HG03159 (cell line): ENCODE measurements around the gene VWCE.

Source experiments
- ATAC-seq: cut with Tn5 transposase; IDR thresholded peaks from one replicate; pipeline ENCODE4 v1.9.1; 2021; ENCODE audit warnings: mild to moderate bottlenecking, moderate library complexity; ENCODE audit not compliant: unreplicated experiment

The VWCE gene

GRCh38 chr11:61281581-61282250, 13.4 kb downstream of the VWCE start:
- ATAC-seq = no peak

- ATAC-seq = no peak
Measured at GRCh38 chr11:61280883-61281580, 14.1 kb downstream of the VWCE start.

GRCh38 chr11:61279934-61280659, 15.0 kb downstream of the VWCE start:
- ATAC-seq = no peak

GRCh38 chr11:61278001-61278470, 17.1 kb downstream of the VWCE start:
- ATAC-seq = no peak

- ATAC-seq = no peak
Measured at GRCh38 chr11:61277186-61278000, 17.7 kb downstream of the VWCE start.

GRCh38 chr11:61275191-61275590, 19.9 kb downstream of the VWCE start:
- no peak for ATAC-seq

- ATAC-seq = no peak
Measured at GRCh38 chr11:61274084-61274483, 21.0 kb downstream of the VWCE start.

GRCh38 chr11:61273178-61274078, 21.7 kb downstream of the VWCE start:
- ATAC-seq = no peak

- no peak for ATAC-seq
Measured at GRCh38 chr11:61272731-61273130, 22.4 kb downstream of the VWCE start.

- ATAC-seq = no peak
Measured at GRCh38 chr11:61270354-61271076, 24.6 kb downstream of the VWCE start.

- ATAC-seq = no peak
Measured at GRCh38 chr11:61268588-61269250, 26.4 kb downstream of the VWCE start.

- ATAC-seq = no peak
Measured at GRCh38 chr11:61267437-61267841, 27.7 kb downstream of the VWCE start.

GRCh38 chr11:61266602-61267001, 28.5 kb downstream of the VWCE start:
- no peak for ATAC-seq

- ATAC-seq = no peak
Measured at GRCh38 chr11:61265357-61265756, 29.8 kb downstream of the VWCE start.

- ATAC-seq = no peak
Measured at GRCh38 chr11:61264795-61265194, 30.3 kb downstream of the VWCE start.

GRCh38 chr11:61264371-61264770, 30.7 kb downstream of the VWCE start:
- no peak for ATAC-seq

- no peak for ATAC-seq
Measured at GRCh38 chr11:61259363-61259762, 35.8 kb downstream of the VWCE start.

GRCh38 chr11:61258546-61258945, 36.6 kb downstream of the VWCE start:
- no peak for ATAC-seq
